Measurements from ENCODE around the gene INPP5F.

GRCh38 chr10:119747940-119748339, 22.1 kb downstream of the INPP5F start:
- TF ChIP-seq EZH2phosphoT487 (IDR thresholded peaks at IDR 0.05; ENCODE audit: unreplicated experiment) (no peak), CTCF (conservative IDR thresholded peaks at IDR 0.05; ENCODE audit: low read depth in 2 of 2) (no peak), REST (IDR thresholded peaks at IDR 0.05; ENCODE audit: unreplicated experiment) (no peak), POLR2AphosphoS5 (IDR thresholded peaks at IDR 0.05; ENCODE audit: low read depth) (no peak)
